Activated CD4-positive, alpha-beta T cell treated with anti-CD3 and anti-CD28 coated beads, Interleukin-2, amount 50 U/mL, for 4 hours (primary cell): ENCODE results near the gene APOA4.
A peak's percentile ranks its signal among the peaks of the same experiment; 100 is the strongest.

ENCODE experiments used
- DNase-seq, 2 experiments: peaks; one replicate each; pipeline ENCODE4 v3.0.0-alpha.2; 2020

APOA4 gene

GRCh38 chr11:116796548-116796947, 26.6 kb downstream of the APOA4 start:
- DNase-seq: no peak

- no peak for DNase-seq
Observed at GRCh38 chr11:116794851-116795250, 28.3 kb downstream of the APOA4 start.

GRCh38 chr11:116793772-116794097, 29.4 kb downstream of the APOA4 start:
- no peak for DNase-seq

- DNase-seq: no peak
Observed at GRCh38 chr11:116792869-116793771, 30.0 kb downstream of the APOA4 start.

- DNase-seq: no peak
Observed at GRCh38 chr11:116792144-116792868, 30.8 kb downstream of the APOA4 start.

GRCh38 chr11:116791813-116792143, 31.3 kb downstream of the APOA4 start, which contains the start of gene APOA5:
Gene APOA5, minus strand, starts transcription at chr11:116791879. Its CDS starts 19 bp downstream, at chr11:116791860.
- no peak for DNase-seq

- DNase-seq: peak; percentile 71 to 74
Observed at GRCh38 chr11:116791002-116791812, 31.9 kb downstream of the APOA4 start.

GRCh38 chr11:116790167-116791001, 32.7 kb downstream of the APOA4 start:
- DNase-seq: no peak

GRCh38 chr11:116788975-116789374, 34.1 kb downstream of the APOA4 start:
- DNase-seq: no peak

GRCh38 chr11:116788534-116788933, 34.6 kb downstream of the APOA4 start:
- DNase-seq: no peak

- peak; percentile 79 to 81 for DNase-seq
Observed at GRCh38 chr11:116787786-116788486, 35.2 kb downstream of the APOA4 start, which contains the start of gene ZPR1. Gene ZPR1, minus strand, starts transcription at chr11:116788023. Its CDS starts 33 bp downstream, at chr11:116787990.

- no peak for DNase-seq
Observed at GRCh38 chr11:116787436-116787785, 35.7 kb downstream of the APOA4 start.

GRCh38 chr11:116786966-116787365, 36.1 kb downstream of the APOA4 start:
- no peak for DNase-seq

GRCh38 chr11:116786326-116786725, 36.8 kb downstream of the APOA4 start:
- DNase-seq: no peak

- DNase-seq: no peak
Observed at GRCh38 chr11:116782728-116783127, 40.4 kb downstream of the APOA4 start.

- DNase-seq: no peak
Observed at GRCh38 chr11:116778556-116778955, 44.5 kb downstream of the APOA4 start.

GRCh38 chr11:116777056-116777455, 46.0 kb downstream of the APOA4 start:
- DNase-seq: no peak

- DNase-seq: no peak
Observed at GRCh38 chr11:116776522-116776984, 46.6 kb downstream of the APOA4 start.

GRCh38 chr11:116775975-116776374, 47.1 kb downstream of the APOA4 start:
- no peak for DNase-seq

GRCh38 chr11:116774661-116775060, 48.4 kb downstream of the APOA4 start:
- no peak for DNase-seq
